Omental fat pad (tissue), 4 donors: ENCODE data around the gene BCL2. TPM values are rescaled to one million over a fixed set of nuclear protein-coding genes. Genes with fewer than 3 reads are reported as not detected.

Source experiments
- ATAC-seq: fragments of 150-250 bp; one replicate; pipeline ENCODE4 v1.9.1; 2016; ENCODE audit warnings: mild to moderate bottlenecking, moderate library complexity; ENCODE audit not compliant: low FRiP score
- DNase-seq: peaks from one replicate; pipeline ENCODE4 v3.0.0-alpha.2; 2019; ENCODE audit warnings: low spot score
- total RNA-seq, 4 donors: library from RNA; depleted of rRNA; stranded (reverse); fragments of >200 nt; gene quantifications; one replicate each; pipeline ENCODE4 v1.1.0, GENCODE V29; 2016
- TF ChIP-seq, protein P1 (sequence below), 3 donors: fragments of 450-650 bp; IDR thresholded peaks; one replicate each; pipeline ENCODE4 v1.5.1; 2016 to 2017; ENCODE audit warnings: antibody characterized with exemption in 3 of 3, mild to moderate bottlenecking in 3 of 3, moderate library complexity in 2 of 3

The BCL2 gene
- total RNA-seq, 4 donors from 2014 or later = 18.4 to 84.5 (median 30.2) TPM

DNA sequence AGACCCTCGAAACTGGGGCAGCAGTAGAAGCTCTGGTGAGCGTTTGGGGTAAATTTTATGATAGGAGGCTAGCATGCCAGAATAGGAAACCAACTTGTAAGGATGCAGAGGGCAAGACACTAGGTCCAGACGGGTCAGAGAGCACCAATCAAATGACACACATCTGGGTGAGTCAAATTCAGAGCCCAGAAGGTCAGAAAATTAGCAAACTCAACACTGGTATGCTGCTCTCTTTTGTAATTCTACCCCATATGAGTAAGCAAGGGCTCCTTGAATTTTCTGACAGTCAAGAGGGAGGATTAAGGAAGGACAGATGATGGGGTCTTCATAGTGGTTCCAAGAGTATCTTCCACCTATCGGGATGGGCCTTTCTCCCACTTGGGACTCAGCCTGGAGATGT lies 209.8 kb downstream of the BCL2 start:
- TF ChIP-seq, protein P1, sequence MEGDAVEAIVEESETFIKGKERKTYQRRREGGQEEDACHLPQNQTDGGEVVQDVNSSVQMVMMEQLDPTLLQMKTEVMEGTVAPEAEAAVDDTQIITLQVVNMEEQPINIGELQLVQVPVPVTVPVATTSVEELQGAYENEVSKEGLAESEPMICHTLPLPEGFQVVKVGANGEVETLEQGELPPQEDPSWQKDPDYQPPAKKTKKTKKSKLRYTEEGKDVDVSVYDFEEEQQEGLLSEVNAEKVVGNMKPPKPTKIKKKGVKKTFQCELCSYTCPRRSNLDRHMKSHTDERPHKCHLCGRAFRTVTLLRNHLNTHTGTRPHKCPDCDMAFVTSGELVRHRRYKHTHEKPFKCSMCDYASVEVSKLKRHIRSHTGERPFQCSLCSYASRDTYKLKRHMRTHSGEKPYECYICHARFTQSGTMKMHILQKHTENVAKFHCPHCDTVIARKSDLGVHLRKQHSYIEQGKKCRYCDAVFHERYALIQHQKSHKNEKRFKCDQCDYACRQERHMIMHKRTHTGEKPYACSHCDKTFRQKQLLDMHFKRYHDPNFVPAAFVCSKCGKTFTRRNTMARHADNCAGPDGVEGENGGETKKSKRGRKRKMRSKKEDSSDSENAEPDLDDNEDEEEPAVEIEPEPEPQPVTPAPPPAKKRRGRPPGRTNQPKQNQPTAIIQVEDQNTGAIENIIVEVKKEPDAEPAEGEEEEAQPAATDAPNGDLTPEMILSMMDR (IDR thresholded peaks at IDR 0.05) = no peak
- no peak for DNase-seq
- ATAC-seq = no peak

DNA sequence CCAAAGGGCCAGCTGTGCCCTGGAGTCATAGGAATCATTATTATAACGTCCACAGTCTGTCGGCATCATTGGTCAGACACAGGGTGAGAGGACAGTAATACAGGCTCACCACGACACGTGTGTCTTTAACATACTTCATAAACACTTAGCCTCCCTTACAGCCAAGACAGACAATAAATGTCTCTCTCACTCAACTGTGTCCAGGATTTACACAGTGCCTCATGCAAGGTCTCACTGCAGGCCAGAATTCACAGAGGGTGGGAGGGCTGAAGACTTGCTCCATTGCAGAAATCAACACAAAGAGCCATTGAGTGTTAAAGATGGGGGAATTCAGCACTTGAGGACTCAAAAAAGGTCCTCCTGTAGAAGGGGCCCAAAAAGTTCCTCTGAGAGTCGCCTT lies 210.5 kb downstream of the BCL2 start:
- DNase-seq (no peak), ATAC-seq (no peak)
- TF ChIP-seq, protein P1 (IDR thresholded peaks at IDR 0.05) = no peak

DNA sequence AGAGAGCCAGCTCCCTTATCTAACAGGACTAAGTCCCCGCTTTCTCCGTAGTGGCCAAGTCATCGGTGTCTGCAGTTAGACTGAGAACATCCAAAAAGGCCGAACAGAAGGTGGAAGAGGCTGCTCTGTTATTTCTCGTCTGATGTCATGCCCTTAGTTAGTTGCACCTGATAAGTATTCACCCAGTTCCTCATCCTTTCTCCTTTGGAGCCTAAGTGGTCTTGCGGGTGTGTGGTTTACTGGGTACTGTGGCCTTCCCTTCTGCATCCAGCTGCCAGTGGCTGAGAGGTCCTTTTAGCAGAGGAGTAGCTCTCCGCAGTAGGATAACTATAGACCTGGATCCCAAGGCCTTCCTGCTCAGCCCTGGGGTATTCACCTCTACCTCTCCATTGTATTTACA lies 211.6 kb downstream of the BCL2 start:
- TF ChIP-seq, protein P1 (IDR thresholded peaks at IDR 0.05) = no peak
- no peak for DNase-seq
- no peak for ATAC-seq

DNA sequence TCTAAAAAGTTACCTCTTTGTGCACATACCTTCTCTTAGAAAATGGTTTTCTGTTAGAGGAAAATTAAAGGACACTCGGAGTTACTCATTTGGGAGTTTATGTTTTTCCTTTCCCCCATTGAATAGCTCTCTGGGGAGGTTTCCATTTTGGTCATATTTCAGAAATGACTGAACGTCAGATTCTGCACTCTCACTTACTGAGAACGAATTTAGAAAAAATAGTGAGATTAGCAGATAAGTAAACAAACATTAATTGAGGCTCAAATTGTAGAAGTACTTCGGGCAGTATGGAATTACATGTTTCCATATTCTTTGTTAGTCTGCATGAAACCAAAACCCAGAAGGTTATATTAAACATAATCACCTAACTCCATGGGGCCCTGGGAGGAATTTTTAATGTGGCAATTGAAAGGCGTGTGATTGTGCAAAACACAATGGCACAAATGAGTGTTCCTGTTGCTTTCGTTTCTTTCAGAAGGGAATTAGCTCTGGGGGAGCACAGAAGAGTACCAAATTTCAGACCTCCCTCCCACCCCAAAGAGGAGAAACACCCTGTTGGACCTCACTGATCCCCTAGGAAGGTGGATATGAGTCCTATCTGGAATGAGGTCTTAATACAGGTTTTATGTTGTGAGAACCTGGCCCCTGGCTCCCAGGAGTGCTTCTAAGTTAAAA lies 212.3 kb downstream of the BCL2 start:
- ATAC-seq (no peak), DNase-seq (no peak)
- TF ChIP-seq, protein P1 (IDR thresholded peaks at IDR 0.05) = no peak

DNA sequence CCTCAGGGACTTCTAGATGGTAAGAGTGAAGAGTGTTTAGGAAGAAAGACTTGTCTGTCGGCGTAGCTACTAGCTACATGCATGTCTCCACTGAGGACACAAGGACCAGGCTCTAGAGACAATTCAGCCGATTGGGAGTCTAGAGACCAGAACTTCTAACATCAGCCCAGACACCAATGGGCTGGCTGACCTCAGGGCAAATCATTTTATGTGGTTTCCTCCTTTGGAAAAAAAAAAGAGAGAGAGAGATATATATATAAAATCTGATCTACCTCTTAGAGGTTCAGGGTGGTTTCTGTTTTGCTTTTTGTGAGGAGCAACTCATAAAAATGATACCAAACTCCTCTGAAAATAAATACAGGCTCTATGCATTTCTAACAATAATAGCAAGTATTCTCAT lies 212.8 kb downstream of the BCL2 start:
- DNase-seq = no peak
- ATAC-seq = no peak
- TF ChIP-seq, protein P1 (IDR thresholded peaks at IDR 0.05) = no peak

DNA sequence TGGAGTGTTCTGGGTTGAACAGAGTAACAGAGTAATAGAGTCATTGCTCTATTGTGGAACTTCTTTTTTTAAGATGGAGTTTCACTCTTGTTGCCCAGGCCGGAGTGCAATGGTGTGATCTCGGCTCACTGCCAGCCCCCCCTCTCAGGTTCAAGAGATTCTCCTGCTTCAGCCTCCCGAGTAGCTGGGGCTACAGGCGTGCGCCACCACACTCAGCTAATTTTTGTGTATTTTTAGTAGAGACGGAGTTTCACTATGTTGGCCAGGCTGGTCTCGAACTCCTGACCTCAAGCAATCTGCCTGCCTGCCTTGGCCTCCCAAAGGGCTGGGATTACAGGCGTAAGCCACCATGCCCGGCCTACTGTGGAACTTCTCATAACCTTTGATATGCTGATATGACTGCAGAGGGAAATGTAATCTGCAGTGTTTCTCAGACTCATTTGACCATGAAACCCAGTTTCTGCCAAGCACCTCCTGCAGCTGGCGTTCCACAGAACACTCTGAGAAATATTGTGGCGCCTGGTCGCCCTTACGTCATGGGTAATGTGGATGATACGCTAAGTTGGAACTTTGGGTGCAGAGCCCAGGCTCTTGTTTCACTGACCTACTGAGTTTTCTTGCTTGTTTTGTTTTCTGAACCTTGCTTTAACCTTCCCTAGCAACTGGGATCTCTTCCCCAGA lies 213.8 kb downstream of the BCL2 start:
- DNase-seq (no peak), ATAC-seq (no peak)
- TF ChIP-seq, protein P1 (IDR thresholded peaks at IDR 0.05) = no peak

DNA sequence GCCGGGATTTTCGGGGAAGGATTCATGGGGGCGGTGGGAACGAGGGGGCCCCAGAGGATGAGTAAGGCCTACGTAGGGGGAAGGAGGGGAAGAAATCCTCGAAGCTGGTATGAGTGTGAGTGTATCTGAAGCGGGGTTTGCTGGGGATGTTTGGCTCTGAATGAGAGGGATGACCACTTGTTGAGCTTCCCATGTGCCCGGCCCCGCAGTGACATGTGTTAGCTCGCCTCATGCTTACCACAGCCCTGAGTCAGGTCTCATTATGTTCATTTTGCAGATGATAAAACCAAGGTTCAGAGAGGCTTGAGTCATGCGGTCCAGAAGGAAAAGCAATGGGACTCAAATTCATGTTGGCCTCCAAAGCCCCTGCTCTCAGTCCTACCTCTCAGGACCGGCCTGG lies 214.7 kb downstream of the BCL2 start:
- TF ChIP-seq, protein P1 (IDR thresholded peaks at IDR 0.05) = no peak
- no peak for DNase-seq
- ATAC-seq = no peak
